Non-pigmented ciliary epithelial cell (primary cell): ENCODE results near the gene ITPK1.

Experiments
- DNase-seq: peaks from one replicate; pipeline ENCODE4 v3.0.0-alpha.2; 2010; ENCODE audit warnings: low read depth

Gene ITPK1

DNA sequence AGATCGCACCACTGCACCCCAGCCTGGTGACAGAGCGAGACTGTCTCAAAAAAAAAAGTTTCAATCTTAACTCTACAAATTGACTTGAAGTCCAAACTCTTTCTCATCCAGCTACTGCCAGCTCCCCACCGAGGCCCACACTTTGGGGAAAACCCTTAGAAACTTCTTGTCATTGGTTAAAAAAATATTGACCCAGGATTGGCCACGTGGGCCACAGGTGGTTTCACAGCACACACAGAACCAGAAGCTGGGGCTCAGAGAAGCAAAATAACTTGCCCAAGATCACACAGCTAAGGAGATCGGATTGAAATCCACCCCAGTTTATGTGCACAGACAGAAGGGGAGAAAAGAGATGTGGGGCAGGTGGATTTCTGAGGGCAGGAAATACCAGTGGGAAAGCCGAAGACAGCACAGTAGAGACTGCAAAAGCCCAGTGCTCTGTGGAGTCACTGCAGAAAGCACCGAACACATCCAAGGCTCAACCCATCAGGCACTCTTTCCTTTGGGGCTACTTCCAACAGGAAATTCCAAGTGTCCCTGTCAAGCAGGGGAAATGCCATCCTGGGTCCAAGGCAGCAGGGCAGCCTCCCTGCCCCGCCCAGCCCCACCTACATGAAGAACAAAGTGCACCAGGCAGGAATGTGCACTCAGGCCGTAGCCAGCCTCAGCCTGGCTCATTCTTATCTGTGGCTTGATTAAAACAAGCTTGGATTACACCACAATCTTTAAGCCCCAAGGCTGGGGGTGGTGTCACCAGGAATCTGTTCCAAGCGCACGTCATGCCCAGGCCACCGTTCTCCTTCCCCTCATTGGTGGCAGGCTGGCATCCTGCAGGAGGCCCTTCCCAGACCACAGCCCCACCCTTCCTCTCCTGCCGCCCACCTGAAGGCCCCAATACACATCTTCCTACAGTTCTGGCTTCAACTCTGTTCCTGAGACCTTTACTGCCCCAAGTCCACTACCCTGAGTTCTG lies 72.5 kb downstream of the ITPK1 start:
- peak; percentile 76 for DNase-seq

- DNase-seq, result no peak
Observed at GRCh38 chr14:93041830-93042229, 73.9 kb downstream of the ITPK1 start.

DNA sequence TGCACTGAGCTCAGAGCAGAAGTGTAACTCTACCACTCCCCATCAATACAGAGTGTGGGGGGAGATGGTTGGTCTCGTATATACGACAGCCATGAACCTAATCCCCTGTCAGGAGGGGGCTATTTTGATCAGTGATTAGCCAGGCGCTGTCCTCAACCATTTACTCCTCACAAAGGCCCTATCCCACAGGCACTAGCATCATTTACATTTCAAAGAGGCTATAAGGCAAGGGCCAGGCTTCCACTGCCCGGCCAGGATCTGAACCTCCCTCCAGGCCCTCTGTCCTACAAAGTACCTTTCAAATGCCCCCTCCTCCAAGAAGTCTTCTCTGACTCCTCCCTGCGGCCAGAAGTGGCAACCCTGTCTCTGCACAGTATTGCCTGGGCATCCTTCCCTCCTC lies 74.7 kb downstream of the ITPK1 start:
- no peak for DNase-seq

- DNase-seq, result no peak
Observed at GRCh38 chr14:93040443-93040842, 75.3 kb downstream of the ITPK1 start.

- no peak for DNase-seq
Observed at GRCh38 chr14:93039649-93040315, 75.9 kb downstream of the ITPK1 start.

DNA sequence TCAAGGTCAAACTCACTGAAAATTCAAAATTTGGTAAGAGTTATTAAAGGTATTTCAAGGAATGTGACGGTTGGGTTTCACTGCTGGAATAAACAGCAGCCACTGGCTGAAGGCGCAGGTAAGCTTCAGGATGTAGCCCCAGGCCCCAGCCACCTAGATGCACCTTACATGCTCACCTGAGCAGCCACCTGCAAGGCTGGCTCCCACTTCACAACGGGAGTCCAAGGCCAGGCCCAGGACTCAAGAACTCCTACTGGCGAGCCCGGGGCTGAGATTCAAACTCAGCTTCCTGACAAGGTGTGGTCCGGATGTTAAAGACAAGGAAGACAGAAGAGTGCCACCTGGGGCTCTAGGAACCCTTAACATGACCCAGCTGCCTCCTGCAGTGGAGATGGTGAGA lies 78.4 kb downstream of the ITPK1 start:
- DNase-seq, result no peak

DNA sequence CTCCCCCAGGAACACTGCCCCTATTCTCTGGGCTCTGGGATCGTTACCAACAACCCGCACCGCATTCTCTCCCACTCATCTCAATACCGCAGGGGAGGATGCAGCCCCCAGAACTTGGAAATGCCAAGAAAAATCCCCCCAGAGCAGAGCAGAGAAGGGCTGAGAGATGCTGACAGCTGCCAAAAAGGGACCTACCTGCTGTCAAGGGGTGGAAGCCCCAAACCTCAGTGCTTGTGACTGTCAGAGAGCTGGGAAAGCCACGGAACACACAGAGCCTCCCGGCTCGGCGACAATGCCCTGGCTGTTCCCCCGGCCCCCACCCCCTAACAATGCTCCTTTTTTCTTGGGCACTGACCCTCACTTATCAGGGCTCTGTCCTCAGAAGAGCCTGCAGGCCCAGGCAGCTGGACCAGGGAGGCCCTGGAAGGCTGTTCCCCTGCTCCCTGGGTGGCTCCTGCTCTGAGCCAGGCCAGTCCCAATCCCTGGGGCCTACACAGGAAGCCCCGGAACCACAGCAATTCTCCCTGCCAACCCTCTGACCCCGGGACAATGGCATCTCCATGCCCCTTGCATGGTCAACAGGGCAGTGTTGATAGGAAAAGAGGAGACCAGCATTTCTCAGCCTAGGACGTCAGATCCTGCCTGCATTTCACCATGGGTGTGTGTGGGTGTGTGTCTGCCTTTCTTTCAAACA lies 78.9 kb downstream of the ITPK1 start:
- DNase-seq, result no peak

- DNase-seq, result no peak
Observed at GRCh38 chr14:93035917-93036651, 79.6 kb downstream of the ITPK1 start.

DNA sequence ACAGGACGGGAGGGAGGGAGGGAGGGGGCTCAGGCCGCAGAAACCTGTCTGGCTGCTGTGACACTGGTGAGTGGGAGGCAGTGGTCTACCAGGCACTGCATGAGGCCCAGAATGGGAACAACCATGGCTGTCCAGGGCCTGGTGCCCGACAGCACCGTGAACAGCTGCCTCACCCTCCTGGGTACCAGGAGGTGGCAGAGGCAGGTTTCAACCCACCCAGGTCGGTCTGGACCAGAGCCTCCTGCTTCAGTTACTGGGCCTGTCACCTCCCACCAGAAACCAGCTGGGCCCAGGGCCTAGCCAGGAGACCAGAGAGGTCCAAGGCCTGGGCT lies 80.2 kb downstream of the ITPK1 start:
- DNase-seq, result no peak

DNA sequence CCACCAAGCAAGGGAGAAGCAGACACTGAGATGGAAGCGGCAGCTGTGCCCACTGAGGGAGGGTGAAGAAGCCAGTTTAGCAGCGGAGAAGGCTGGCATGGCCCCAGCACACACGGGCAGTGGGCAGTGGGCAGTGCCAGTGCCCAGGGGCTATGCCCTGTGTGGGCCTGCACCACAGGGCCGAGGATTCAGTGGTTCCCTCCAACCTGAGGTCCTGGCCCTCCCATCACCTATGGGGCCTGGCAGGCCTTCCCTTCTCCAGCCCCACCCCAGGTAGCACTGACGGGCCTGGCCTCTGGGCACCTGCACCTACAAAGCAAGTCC lies 81.1 kb downstream of the ITPK1 start:
- DNase-seq, result no peak

DNA sequence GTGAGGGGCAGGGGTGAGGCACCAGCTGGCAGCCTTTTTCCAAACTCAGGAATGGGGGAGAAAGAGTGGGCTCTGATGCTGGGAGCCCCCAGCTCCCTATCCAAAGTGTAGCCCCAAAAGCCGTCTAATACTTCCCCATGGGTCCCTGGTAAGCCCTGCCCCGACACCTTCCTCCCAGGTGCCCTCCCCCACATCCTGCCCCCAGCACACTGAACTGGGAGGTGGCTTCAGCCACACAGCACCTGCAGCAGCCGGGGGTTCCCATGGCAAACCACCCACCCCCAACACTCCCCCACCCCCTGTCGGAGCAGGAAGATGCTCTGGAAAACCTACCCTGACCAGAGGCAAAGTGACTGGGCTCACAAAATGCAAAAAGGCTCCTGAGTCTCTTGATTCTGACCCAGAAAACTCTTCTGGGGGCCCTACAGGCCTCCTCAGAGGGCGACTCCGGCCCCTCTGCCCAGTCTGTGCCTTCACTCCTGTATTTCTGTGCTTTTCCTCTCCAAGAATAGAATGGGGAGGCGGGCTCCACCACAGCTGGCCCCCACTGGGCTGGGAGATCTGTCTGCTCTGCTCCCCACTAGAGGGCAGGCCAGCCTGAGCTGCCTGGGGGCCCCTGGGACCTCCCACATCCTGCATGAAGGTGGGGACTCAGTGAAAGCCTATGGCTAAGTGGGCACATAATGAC lies 81.6 kb downstream of the ITPK1 start:
- DNase-seq, result no peak

DNA sequence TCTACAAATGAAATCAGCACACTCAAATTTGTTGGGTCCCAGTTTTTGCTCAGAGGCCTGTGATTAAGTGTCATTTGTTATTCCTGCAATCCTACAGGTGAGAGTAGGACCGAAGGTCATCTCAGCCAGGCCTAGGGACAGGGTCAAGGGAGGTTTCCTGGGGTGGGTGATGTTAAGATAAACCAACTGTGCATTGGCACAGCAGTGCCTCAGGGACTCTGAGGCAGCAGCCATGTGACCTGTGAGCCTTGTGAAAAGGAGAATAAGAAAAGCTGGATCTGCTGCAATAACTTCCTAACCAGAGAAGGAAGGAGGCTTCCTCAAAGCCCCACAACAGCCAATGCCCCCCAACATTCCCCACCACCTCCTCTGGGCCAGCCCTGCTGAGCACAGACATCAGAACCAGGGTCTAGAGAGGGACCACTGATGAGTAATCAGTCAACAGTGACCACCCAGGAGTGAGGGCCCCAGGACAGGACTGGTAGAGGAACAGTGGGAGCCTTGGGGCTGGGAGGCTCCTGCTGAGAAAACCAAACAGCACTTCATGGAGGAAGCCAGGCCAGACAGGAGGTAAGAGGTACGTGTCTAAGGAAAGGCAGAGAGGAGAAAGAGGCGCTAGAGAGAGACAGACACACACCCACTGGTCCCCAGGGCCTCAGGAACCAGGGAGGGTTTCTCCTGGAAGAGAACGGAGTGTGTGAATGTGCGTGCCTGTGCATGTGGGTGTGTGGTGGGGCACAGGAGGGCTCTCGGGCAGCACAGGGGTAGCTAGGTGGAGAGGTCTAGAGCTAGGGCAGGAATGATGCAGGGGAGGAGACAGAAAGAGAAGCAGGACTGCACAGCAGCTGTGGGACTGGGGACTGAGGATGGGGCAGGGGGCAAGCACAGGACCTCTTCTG lies 82.4 kb downstream of the ITPK1 start:
- DNase-seq, result no peak

GRCh38 chr14:93032421-93032936 lies 83.2 kb downstream of the ITPK1 start:
- DNase-seq, result no peak

DNA sequence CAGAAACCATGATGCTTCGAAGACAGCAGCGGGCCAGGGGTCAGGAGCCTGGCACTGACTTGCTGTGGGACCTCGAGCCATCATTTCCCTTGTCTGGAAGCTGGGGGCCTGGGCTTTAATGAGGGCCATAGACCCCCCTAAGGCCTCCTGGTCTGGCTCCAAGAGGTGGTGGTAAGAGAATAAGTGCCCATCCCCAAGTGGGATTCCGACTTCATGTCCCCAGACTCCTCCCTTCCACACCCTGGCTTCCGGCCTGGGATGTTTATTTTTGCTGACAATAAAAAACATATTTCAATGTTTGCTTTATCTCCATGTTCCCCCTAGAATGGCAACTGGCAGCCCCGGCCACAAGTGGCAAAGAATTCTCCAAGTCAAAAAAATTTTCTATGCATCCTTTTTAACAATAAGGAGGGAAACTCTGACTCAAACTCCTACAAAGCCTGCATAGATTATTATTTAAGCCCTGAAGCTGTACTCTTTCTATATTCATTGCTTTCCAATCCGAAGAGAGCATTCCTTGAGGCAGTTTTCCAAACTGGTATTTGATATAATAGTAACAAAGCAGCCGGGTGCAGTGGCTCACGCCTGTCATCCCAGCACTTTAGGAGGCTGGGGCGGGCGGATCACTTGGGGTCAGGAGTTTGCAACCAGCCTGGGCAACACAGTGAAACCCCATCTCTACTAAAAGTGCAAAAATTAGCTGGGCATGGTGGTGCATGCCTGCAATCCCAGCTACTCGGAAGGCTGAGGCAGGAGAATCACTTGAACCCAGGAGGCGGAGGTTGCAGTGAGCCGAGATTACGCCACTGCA lies 84.0 kb downstream of the ITPK1 start:
- no peak for DNase-seq

DNA sequence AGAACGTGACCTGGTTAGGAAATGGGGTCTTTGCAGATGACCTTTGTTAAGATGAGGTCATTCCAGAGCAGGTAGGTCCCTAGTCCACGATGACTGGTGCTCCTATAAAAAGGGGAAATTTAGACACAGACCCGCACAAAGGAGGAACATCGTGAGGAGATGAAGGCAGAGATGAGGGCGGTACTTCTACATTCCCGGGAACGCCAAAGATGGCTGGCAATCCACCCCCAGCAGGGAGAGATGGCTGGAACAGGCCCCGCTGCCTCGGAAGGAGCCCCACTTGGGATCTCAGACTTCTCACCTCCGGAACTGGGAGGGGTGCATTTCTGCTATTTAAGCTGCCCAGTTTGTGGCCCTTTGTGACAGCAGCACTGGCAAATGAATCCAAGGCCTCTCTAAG lies 85.0 kb downstream of the ITPK1 start:
- DNase-seq, result no peak

GRCh38 chr14:93029911-93030508 lies 85.7 kb downstream of the ITPK1 start:
- DNase-seq, result no peak

DNA sequence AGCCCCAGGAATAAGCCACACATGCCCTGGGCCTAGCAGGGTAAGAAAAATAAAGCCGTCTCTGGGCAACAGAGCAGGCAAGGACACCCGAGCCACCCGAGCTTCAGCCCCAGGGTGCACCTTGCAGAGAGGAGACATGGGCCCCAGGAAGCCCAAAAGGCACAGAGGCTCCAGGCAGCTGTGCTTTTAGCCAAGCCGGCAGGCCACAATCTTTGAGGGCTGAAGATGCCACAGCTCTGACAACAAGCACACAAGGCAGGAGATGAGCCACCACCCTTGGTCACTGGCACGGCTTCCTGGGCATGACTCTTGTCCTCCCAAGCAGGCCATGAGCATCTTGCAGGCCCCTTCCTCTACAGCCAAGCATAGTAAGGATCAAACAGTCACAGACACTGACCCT lies 86.3 kb downstream of the ITPK1 start:
- DNase-seq, result no peak

- no peak for DNase-seq
Observed at GRCh38 chr14:93028724-93029076, 87.0 kb downstream of the ITPK1 start.
